GM04504 (cell line): ENCODE results near the gene ATP2C2.
"Not testable (repeated sequence)": the region's sequence is repeated elsewhere in the genome, so short reads cannot be mapped to it uniquely, and the experiment has no call there.

ENCODE experiments used
- DNase-seq: peaks from one replicate; pipeline ENCODE4 v3.0.0-alpha.2; 2012; ENCODE audit warnings: low read depth

The ATP2C2 gene

DNA sequence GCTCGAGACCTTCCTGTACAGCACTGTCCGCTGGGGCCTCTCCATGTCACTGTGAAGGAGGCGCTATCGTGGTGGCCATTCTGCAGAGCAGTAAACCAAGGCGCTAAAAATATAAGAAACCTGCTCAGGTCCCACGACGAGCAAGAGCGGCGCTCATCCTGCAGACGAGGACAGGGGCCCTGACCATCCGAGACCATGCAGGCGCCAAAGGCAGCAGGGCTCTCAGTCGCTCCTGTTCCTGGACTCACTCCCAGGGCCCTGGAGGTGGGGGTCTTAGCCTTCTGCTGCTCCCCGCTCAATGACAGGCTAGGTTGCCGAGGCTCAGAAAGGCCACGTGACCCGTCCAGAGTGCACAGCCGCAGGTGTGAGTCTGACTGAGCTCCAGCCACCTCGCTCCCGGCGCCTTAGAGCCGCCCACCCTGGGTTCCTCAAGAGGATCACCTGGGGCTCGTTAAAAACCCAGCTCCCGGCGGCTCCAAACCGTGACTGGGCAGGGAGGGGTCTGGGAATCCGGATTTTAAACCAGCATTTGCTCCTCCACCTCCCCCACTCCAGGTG lies 509 bp upstream of the ATP2C2 start:
- DNase-seq, result no peak

DNA sequence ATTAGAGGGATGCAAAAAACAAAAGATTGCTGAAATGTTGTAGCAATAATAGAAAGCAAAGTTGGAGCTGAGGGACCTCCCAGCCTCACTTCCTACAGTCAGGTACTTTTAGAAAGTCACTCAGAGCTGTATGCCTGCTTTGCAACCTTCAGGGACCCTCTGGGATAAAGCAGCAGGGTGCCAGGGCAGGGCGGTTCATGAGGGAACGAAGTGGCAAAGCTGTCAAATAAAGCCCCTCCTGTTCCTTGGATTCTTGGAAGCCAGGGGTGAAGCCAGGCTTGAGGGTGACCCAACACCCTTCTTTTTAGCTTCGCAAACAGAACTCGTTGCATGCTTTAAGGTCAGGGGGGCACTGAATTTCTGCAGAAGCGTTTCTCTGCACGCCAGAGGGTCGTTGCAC lies 767 bp downstream of the ATP2C2 start:
- no peak for DNase-seq

DNA sequence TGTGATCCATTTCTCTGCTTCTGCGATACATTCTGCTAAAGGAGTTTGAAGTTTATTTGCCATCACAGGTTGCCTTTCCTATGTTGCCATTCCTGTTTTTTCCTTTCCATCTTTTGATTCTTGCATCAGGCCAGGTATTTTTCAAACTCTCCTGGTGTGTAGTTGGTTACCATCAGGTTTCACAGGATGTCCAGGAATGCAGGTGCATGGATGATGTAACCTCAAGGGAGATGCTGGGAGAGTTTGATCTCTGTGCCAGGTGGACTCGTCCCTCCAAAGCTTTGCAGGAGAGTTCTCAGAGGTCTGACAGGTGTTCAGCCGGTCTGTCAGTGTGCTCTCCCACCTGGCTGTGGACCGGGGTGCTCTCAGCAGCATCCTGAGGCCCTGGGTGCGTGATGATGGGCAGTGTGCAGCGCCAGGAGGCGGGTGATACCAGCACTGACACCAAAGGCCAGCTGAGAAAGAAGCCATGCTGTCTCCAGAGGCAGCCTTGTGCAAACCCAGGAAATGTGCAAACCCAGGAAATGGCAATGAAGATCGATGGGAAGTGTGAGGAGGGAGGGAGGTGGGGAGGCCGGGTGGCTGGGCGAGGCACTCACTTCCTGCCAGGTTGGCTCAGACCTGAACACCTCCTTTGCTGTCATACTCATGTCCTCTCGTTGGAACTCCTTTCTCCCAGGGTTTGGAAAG lies 1.7 kb downstream of the ATP2C2 start:
- DNase-seq, result no peak

DNA sequence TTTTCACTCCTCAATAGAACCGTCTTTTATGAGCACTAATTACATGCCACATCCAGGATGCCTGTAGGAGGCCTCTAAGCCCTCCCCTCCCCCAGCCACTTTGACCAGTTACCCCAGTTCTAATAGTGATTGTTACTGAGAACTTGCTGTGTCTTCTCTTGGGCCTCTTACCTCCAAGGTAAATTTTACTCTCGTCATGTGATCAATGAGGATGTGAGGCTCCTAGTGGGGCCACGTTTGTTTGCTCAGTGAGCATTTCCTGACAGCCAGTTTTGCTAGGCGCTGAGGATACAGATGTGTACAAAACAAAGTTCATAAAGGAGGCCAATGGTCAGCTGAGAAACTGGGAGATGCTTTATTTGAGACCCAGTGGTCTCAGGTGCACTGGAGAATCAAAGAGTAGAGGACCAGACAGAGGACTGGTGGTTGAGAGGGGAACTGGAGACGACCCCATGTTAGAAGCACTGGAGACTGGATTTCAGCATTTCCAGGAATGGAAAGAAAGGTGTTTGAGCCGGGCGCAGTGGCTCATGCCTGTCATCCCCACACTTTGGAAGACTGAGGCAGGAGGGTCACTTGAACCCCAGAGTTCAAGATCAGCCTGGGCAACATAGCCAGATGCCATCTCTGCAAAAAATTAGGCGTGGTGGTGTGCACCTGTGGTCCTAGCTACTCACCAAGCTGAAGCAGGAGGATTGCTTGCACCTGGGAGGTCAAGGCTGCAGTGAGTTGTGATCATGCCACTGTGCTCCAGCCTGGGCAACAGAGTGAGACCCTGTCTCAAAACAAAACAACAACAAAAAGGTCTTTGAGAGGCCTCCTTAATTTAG lies 2.6 kb downstream of the ATP2C2 start:
- no peak for DNase-seq

DNA sequence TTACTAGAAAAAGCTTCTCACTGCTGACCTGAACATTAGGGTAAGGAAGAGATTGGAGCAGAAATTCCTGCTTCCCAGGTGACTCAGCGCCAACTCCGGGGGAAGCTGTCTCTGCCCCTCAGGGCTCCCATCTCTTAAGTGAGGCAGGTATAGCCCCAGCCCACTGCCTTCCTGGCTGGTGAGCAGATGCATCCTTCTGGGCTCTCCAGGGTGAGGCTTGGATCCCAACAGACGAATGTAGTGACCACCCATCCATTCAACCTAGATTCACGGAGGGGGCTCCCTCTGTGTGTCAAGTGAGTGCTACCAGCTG lies 3.2 kb downstream of the ATP2C2 start:
- DNase-seq, result no peak

DNA sequence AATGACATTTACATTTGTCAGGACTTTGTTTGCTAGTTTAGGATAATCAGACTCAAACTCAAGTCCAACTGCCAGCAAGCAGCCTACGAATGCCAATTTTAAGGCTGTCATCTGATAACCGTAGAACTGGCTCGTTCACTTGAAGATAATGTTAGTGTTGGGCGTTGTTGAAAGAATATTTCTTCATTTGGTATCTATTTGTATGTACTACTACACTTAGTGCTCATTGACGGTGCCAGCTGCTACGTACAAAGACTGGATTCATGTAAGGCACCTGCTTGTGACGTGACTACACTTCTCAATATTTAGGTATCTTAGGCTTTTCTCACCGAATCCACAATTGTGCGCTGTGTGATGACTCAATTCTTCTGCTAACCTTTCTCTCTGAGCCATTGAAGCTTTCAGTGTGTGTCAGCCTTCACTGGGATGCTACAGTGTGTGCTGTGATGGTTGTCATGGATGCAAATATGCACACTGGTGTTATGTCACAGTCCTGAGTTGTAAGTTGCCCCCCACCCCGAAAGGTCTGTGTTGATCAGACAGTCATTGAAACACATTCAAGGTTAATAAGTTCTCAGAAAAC lies 5.7 kb downstream of the ATP2C2 start:
- no peak for DNase-seq

DNA sequence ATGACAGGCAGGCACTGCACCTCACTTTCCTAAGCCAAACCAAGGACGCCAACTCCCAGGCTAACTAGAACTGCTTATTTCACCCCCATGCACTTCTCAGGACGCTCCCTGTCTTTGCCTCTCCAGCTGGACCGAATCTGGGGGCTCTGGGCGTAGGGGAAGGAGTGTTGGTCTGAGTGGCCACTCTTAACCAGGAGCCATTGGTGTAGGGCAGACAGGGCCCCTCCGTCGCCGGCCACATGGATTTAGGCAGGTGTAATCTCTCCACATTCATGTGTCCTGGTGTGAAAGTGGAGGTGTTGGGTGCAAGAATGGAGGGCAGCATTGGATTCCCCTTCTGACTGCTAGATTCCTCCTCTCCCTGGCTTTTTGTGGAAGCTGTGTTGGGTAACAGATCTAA lies 9.8 kb downstream of the ATP2C2 start:
- no peak for DNase-seq

DNA sequence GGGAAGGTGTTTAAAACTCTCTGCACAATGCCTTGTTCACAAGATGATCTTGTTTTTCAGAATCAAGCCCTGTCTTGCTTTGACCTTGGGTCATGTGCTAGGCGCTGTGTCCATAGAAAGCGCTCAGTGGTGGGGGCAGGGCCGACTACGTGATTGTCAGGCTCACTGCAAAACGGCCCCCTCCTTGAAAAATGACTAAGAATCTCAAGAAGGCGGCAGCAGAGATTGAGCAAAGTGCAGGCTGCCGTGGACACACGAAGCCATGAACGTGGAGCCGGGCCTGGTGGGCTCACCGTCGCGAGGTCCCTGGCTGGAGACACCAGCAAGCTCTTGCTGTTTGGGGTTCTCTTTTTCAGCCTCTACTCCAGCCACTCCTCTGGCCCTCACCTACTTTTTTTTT lies 10.2 kb downstream of the ATP2C2 start:
- DNase-seq, result no peak

DNA sequence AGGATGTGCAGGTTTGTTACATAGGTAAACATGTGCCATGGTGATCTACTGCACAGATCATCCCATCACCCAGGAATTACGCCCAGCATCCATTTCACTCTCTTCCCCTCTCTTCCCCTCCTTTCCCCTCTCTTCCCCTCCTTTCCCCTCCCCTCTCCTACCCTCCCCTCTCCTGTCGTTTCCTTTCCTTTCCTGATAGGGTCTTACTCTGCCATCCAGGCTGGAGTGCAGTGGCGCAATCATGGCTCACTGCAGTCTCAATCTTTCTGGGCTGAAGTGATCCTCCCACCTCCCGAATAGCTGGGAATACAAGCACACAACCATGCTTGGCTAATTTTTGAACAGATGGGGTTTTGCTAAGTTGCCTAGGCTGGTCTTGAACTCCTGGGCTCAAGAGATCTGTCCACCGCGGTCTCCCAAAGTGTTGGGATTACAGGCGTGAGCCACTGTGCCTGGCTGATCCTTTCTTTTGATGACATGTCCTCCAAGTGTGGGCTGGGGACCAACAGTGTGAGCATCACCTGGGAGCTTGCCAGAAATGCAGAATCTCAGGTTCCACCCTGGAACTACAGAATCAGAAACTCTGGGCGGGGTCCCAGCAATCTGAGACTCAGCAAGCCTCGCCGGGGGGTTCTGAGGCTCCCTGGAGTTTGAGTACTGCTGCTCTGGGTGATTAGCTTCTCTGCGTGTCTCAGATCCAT lies 10.8 kb downstream of the ATP2C2 start:
- DNase-seq, result no peak

DNA sequence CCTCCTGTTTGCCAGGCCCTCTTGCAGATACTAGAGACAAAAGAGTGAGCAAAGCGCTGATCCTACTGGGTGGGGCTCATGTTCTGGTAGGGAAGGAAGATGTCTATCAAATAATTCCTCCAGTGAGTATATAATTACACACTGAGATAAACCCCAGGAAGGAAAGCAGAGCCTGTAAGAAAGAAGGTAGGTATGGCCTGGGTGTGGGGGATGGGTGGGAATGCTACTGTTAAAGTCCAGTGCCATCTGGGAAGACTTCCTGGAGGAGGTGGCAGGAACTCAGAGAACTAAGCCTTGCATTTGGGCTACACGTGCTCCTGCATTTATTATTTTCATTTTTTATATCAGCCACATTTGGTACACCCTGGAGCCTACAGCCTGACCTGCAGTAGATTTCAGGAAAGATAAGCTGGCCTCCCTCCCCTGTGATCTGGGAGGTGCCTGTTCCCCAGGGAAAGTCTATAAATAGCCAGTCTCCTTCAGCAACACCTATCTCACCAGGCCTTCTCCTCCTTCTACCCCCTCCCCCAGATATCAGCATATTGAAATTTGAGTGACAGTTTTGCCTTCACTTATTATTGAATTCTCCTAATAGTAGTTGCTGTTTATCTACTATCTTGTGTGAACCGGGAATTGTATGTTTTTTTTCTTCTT lies 11.5 kb downstream of the ATP2C2 start:
- no peak for DNase-seq

DNA sequence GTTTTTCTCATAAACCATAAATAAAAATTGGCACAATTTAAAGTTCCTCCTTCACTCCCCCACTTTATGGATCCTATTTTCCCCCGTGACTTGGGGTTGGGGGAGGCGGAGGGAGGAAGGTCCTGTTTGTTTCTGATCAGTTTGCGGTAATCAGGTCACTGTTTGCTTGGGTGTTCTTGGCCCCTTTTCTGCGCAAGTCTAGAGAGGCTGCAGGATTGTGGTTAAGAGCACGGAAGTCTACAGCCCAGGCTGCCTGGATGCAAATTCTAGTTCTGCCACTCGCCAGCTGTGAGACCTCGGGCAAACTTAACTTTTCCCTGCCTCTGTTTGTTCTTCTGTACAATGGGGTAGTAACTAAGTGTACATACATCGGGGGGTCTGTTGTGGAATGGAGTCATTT lies 12.1 kb downstream of the ATP2C2 start:
- DNase-seq, result no peak

DNA sequence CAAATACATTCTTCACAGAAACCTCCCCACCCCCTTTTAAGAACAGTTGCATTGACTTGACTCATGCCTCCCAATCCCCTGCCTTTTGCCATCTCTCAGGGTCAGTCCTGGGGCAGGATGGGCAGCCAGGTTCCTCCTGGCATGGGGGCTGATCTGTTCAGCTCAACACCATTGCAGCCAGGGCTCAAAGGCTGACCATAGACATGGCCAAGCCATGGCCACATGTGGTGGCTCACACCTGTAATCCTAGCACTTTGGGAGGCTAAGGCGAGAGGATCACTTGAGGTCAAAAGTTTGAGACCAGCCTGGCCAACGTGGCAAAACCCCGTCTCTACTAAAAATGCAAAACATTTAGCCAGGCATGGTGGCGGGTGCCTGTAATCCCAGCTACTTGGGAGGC lies 14.1 kb downstream of the ATP2C2 start:
- DNase-seq, result no peak

DNA sequence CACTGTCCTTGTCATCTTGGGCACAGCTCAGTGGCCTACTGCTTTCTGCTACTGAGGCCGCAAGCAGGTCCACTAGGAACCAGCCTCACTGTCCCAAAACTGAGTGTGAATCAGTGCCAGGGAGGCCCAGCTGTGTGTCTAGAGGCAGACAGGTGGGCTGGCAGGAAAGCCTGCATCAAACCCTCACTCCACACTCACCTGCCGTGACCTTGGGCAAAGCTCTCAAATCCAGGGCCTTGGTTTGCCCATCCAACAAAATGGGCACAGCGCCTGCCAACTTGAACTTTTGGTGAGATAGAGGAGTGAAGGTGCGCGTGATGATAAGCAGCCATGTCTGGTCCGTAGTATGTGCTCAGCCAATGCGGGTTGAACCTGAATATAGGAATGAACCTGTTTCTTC lies 14.8 kb downstream of the ATP2C2 start:
- DNase-seq, result no peak

DNA sequence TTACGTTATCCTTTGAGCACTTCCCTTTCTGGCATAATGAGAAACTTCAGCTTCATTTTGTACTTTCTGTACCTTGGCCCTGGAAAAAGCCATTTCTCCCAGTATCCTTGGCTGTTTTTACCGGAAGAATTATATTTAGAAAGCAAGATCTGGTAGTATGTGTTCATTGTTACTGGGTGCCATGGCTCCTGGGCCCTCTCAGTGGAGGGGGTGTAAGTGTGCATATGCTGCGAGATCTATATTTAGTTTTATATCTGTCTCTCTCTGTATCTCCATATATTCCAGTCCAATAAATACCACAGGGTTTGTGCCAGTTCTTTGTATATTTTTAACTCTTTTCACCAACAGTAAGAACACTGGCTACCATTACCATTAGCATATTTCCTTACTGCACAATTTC lies 17.7 kb downstream of the ATP2C2 start:
- DNase-seq, result no peak

DNA sequence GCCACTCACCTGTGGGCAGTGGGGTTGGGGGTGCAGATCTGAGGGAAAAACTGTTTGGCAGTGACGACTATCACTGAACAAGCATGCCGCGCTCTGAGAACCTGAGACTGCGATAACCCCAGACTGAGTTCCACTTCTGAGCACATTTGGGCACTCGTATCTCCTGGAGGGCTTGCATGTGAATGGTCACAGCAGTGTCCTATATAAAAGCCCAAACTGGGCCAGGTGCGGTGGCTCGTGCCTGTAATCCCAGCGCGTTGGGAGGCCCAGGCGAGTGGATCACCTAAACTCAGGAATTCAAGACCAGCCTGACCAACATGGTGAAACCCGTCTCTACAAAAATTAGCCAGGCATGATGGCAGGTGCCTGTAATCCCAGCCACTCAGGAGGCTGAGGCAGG lies 18.7 kb downstream of the ATP2C2 start:
- no peak for DNase-seq

DNA sequence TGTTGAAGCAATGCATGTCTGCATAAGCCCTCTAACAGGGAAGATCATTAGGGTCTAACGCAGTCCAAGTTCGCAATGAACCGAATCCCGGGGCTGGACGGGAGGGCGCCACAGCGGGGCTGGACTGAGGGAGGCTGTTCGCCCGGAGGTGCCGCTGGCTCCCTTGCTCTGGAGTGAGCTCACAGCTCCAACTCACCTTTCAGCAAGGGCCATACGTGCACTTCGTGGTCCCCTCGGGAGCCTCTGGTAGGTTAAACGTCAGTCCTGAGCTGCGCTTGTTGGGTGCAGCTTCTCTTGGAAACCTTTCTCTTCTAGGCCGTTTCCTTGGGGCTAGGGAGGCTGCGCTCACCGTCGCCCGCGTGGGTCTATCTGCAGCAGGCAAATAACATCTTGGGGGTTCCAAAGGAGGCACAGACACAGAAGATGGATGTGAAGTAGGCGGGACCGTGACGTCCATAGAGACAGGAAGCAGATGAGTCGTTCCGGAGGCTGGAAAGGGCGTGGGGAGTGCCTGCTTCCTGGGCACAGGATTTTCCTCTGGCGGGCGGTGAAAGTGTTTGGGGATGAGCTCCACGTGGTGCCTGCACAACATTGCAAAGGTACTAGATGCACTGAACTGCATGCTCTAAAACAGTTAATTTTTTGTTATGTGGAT lies 21.9 kb downstream of the ATP2C2 start:
- DNase-seq, result no peak

DNA sequence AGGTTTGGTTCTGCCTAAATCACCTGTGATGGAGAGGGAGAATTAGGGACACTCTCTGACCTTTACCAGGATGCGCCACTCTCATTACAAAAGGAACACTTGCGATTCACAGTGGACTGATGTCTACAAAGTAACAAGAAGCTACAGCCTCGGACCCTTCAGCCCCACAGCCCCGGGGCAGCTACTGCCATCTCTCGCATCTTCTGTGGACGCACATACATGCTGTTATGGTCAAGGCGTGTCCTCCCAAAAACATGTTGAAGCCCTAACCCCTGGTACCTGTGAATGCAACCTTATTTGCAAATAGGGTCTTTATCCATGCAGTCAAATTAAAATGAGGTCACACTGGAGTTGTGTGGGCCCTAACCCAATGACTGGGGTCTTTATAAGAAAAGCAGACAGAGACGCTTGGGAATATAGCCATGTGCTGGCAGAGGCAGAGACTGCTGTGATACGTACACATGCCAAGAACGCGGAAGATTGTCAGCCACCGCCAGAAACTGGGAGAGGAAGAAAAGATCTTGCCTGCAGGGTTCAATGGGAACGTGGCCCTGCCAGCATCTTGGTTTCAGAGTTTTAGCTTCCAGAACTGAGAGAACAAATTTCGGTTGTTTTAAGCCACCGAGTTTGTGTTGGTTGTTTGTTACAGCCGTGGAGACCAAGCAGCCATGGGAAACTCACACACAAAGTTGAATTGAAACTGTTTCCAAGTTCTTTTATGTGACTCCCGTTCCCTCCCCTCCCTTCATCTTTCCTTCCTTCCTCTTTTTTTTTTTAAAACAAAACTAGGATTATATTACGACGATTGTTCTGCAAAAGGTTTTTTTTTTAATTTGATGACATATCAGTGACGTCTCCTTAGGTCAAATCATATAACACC lies 23.1 kb downstream of the ATP2C2 start:
- no peak for DNase-seq

DNA sequence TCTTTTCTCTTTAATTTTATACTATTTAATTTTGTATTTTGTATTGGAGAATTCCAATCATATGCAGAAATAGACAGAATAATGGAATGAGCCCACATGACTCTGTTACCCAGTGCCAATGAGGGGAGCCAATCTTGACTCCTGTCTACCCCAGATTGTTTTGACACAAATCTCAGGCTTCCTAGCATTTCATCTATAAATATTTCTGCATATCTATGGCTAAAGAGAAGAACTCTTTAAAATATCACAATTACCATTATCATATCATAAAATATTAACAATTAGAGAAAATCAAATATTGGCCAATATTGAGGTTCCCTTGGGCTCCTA lies 23.7 kb downstream of the ATP2C2 start:
- no peak for DNase-seq

DNA sequence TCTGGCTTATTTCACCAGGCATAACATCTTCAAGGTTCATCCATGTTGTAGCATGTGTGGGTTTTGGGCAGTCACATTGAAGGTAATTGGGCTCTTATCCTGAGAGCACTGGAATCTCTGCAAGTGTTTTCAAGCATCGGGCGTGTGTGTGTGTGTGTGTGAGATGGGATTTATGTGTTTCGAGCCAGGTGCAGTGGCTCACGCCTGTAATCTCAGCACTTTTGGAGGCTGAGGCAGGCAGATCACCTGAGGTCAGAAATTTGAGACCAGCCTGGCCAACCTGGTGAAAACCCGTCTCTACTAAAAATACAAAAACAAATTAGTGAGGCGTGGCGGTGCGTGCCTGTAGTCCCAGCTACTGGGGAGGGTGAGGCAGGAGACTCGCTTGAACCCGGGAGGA lies 27.7 kb downstream of the ATP2C2 start:
- DNase-seq, result not testable (repeated sequence)

DNA sequence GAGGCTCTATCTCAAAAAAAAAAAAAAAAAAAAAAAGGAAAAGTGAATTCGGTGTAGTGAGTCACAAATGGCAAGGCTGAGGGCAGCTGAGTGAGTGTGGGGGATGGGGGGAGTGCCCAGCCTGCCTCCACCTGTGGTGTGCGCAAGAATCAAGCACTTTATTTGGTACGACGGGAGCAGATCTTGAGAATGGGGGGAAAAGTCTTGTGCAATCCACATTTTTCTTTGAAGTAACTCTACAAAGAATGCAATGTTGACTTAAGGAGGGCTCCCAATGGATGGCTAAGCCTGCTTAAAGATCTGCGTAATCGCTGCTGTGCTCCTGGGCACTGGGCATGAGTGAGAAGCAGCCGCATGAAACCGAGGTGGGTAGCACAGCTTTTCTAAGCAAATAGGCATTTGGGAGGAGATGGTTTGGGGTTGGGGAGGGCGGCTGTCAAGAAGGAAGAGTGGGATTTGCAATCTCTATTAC lies 28.2 kb downstream of the ATP2C2 start:
- DNase-seq, result no peak

DNA sequence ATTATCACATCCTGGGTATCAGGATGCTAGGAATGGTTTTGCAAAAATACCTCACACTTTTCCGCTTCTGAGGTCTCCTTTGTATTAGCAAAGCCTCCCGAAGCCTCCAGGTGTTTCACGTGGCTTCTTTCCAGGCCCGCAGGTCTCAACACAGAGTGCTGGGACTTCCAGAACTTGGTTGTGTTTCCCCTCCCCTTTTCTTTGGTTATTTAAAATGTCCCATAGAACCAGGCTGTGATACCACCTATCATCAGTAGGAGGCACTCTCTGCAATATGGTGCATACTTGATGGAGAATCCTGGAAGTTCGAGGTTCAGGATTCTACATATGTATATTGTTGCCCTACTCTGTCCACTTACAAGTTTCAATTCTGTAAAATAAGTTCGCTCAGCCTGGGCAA lies 28.8 kb downstream of the ATP2C2 start:
- no peak for DNase-seq
